ENCODE measurements around the gene PRKN. TPM values are rescaled to one million over a fixed set of nuclear protein-coding genes. Genes with fewer than 3 reads are reported as not detected.

PRKN gene
- total and polyA plus RNA-seq, 2 experiments from 2014 or later = 2.3 to 3.9 TPM

DNA sequence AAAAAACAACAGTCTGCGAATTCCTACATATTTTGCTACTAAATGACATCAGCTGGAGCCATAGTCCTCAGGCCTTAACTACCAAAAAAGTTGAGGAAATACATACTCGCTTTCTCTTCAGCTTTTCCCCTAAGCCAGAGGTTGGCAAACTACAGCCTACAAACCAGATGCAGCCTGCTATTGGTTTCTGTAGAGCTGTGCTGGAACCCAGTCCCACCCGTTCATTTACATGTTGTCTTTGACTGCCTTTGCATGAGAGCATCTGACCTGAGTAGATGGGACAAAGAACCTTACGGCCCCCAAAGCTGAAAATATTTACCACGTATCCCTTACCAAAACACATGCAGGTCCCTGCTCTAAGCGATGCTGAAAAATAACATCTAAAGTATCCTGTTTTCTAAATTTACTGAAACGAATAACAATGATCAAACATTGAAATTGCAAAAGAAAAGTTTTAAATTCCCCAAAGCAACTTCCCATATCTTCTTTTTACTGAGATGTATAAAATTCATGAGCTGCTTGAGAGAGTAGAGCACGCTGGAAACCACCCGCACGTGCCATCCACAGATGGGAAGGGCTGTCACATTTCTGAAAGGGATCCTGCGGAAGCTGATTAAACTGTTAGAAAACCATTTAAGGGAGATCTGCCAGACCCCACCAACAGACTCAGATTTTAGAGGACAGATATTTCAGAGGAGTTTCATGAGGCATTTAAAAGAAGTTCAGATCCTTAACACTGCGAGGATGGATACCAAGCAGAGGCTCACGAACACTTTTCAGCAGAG lies 124.1 kb downstream of the PRKN start:
- Histone ChIP-seq H3K27ac (no peak overlapping the region), H3K4me1 (ENCODE audit: insufficient read depth) (no peaks in the 10 kb centered on the region)

DNA sequence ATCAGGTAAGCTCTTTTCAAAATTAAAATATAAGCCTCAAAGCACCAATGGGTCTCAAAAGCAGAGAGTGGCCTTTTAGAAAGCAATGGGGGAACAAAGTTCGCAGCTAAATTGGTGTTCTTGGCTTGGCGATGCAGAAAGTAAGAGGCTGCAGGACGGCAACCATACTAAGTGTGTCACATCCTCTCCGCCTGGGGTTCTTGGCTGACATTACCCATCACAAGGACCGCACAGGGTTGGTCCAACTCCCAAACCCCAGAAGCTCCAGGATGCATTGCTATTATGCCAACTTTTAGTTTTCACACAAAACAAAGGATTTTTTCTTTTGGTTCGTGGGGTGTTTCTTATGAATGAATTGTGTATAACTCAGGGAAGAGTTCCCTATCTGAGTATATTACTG lies 124.8 kb downstream of the PRKN start:
- H3K9me3 ChIP-seq (ENCODE audit: low read depth) = no peaks in the 10 kb centered on the region
- no peaks in the 10 kb centered on the region for H4K20me1 ChIP-seq (ENCODE audit: insufficient read depth, poor library complexity, severe bottlenecking)
- H3K4me2 ChIP-seq = no peak overlapping the region
- 92% methylated on average over 6 of the region's 6 CpGs for WGBS (ENCODE audit: low lambda C conversion rate, missing lambda C conversion rate)
- H3K4me3 ChIP-seq = no peak overlapping the region
- H3K27me3 ChIP-seq = no peaks in the 10 kb centered on the region
- TF ChIP-seq, protein P1, sequence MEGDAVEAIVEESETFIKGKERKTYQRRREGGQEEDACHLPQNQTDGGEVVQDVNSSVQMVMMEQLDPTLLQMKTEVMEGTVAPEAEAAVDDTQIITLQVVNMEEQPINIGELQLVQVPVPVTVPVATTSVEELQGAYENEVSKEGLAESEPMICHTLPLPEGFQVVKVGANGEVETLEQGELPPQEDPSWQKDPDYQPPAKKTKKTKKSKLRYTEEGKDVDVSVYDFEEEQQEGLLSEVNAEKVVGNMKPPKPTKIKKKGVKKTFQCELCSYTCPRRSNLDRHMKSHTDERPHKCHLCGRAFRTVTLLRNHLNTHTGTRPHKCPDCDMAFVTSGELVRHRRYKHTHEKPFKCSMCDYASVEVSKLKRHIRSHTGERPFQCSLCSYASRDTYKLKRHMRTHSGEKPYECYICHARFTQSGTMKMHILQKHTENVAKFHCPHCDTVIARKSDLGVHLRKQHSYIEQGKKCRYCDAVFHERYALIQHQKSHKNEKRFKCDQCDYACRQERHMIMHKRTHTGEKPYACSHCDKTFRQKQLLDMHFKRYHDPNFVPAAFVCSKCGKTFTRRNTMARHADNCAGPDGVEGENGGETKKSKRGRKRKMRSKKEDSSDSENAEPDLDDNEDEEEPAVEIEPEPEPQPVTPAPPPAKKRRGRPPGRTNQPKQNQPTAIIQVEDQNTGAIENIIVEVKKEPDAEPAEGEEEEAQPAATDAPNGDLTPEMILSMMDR (IDR thresholded peaks at IDR 0.05; ENCODE audit: poor library complexity) = no peak
- TF ChIP-seq EZH2 (IDR thresholded peaks at IDR 0.05; ENCODE audit: borderline replicate concordance) (no peak), EZH2phosphoT487 (IDR thresholded peaks at IDR 0.05; ENCODE audit: low read depth, severe bottlenecking, unreplicated experiment) (no peak)
- H3K79me2 ChIP-seq = no peaks in the 10 kb centered on the region
- no peaks in the 10 kb centered on the region for H3K4me1 ChIP-seq (ENCODE audit: insufficient read depth)
- DNase-seq (ENCODE audit: low spot score) = no peak
- no peak overlapping the region for H2AFZ ChIP-seq
- no peak overlapping the region for H3K27ac ChIP-seq
- no peaks in the 10 kb centered on the region for H3K9me2 ChIP-seq (replicated peaks; ENCODE audit: insufficient read depth)
- H3K36me3 ChIP-seq (replicated peaks; ENCODE audit: insufficient read depth, low read depth) = no peaks in the 10 kb centered on the region

More for the DNA sequence above, 124.1 kb downstream of the PRKN start:
- H2AFZ ChIP-seq = no peak overlapping the region
- H3K27me3 ChIP-seq = no peaks in the 10 kb centered on the region
- DNase-seq (ENCODE audit: low spot score) = no peak
- no peaks in the 10 kb centered on the region for H3K9me2 ChIP-seq (replicated peaks; ENCODE audit: insufficient read depth)
- no peaks in the 10 kb centered on the region for H3K79me2 ChIP-seq
- no peaks in the 10 kb centered on the region for H3K9me3 ChIP-seq (ENCODE audit: low read depth)
- TF ChIP-seq EZH2phosphoT487 (IDR thresholded peaks at IDR 0.05; ENCODE audit: low read depth, severe bottlenecking, unreplicated experiment) (no peak), EZH2 (IDR thresholded peaks at IDR 0.05; ENCODE audit: borderline replicate concordance) (no peak)
- TF ChIP-seq, protein P1 (IDR thresholded peaks at IDR 0.05; ENCODE audit: poor library complexity) = no peak
- H3K4me2 ChIP-seq = no peak overlapping the region
- WGBS (ENCODE audit: low lambda C conversion rate, missing lambda C conversion rate) = 86% methylated on average over 13 of the region's 13 CpGs
- no peak overlapping the region for H3K4me3 ChIP-seq
- H3K36me3 ChIP-seq (replicated peaks; ENCODE audit: insufficient read depth, low read depth) = no peaks in the 10 kb centered on the region
- H4K20me1 ChIP-seq (ENCODE audit: insufficient read depth, poor library complexity, severe bottlenecking) = no peaks in the 10 kb centered on the region

DNA sequence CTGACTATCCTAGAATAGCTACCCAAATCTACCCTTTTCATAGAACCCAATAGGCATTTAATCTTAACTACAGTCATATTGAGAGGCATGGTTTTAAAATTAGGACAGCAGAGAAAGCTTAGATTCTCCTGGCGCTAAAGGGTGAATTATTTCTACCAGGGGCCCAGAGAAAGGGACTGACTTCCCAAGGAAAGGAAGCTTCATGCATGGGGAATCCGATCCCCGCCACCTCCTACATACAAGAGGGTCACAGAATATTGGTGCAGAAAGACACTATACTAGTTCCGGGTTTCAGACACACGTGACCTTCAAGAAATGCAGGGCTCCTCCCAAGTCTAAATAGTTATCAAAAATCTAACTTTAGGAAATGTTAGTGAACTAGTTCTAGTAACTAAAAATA lies 130.9 kb downstream of the PRKN start:
- Histone ChIP-seq H3K9me3 (ENCODE audit: low read depth) (no peaks in the 10 kb centered on the region), H3K9me2 (replicated peaks; ENCODE audit: insufficient read depth) (no peaks in the 10 kb centered on the region), H3K4me2 (no peak overlapping the region), H2AFZ (no peak overlapping the region), H3K4me1 (ENCODE audit: insufficient read depth) (no peaks in the 10 kb centered on the region), H3K36me3 (replicated peaks; ENCODE audit: insufficient read depth, low read depth) (no peaks in the 10 kb centered on the region), H3K79me2 (no peaks in the 10 kb centered on the region), H3K27me3 (no peaks in the 10 kb centered on the region), H4K20me1 (ENCODE audit: insufficient read depth, poor library complexity, severe bottlenecking) (no peaks in the 10 kb centered on the region), H3K27ac (no peak overlapping the region), H3K4me3 (no peak overlapping the region)
- 96% methylated on average over 5 of the region's 5 CpGs for WGBS (ENCODE audit: low lambda C conversion rate, missing lambda C conversion rate)
- DNase-seq (ENCODE audit: low spot score) = no peak
- TF ChIP-seq EZH2 (IDR thresholded peaks at IDR 0.05; ENCODE audit: borderline replicate concordance) = no peak
- TF ChIP-seq EZH2phosphoT487 (IDR thresholded peaks at IDR 0.05; ENCODE audit: low read depth, severe bottlenecking, unreplicated experiment) = no peak
- TF ChIP-seq, protein P1 (IDR thresholded peaks at IDR 0.05; ENCODE audit: poor library complexity) = no peak
